H1 (cell line): ENCODE measurements around the gene SLC37A3. TPM values are rescaled to one million over a fixed set of nuclear protein-coding genes. Genes with fewer than 3 reads are reported as not detected.
"Not testable (repeated sequence)": the region's sequence is repeated elsewhere in the genome, so short reads cannot be mapped to it uniquely, and the experiment has no call there.

ENCODE experiments used
- CTCF ChIA-PET: fragments of 300-600 bp; sonication (Branson Sonifier 250); formaldehyde crosslinking; loops from one replicate; lab custom pipeline; 2021; ENCODE audit not compliant: partially characterized antibody; lab: Charles Lee
- POLR2A ChIA-PET: fragments of 300-600 bp; sonication (Branson Sonifier 250); formaldehyde crosslinking; loops from one replicate; lab custom pipeline; 2021; ENCODE audit warnings: inconsistent platforms; ENCODE audit not compliant: partially characterized antibody; lab: Charles Lee
- DNase-seq, 2 experiments: peaks; one replicate each; pipeline versions ENCODE4 v3.0.0 to v3.0.0-alpha.2; 2010 to 2022; ENCODE audit warnings: low spot score in 2 of 2, low read depth in 1 of 2, mixed read lengths in 1 of 2
- FAIRE-seq: peaks from 2 replicates; lab custom pipeline; 2011; peaks lifted over from hg19 to GRCh38; lab: Jason Lieb, UNC
- H2AFZ ChIP-seq: 2 replicates; pipeline ENCODE4 v1.8.1; 2012; ENCODE audit warnings: low read length, inconsistent platforms
- H2AK5ac ChIP-seq: 2 replicates; pipeline ENCODE4 v1.6.1; 2013; ENCODE audit warnings: low read depth, low read length
- H2BK120ac ChIP-seq: replicated peaks from 2 replicates; pipeline ENCODE3; 2013; ENCODE audit warnings: low read depth, low read length, inconsistent platforms
- H2BK12ac ChIP-seq: 2 replicates; pipeline ENCODE4 v1.6.1; 2013; ENCODE audit warnings: low read depth, low read length
- H2BK15ac ChIP-seq: 2 replicates; pipeline ENCODE4 v1.6.1; 2013; ENCODE audit warnings: low read length
- H2BK20ac ChIP-seq: 2 replicates; pipeline ENCODE4 v1.6.1; 2013; ENCODE audit warnings: low read length
- H2BK5ac ChIP-seq: 2 replicates; pipeline ENCODE4 v1.6.1; 2013; ENCODE audit warnings: low read depth, low read length
- H3K14ac ChIP-seq: 2 replicates; pipeline ENCODE4 v1.6.1; 2013; ENCODE audit warnings: inconsistent platforms; ENCODE audit not compliant: insufficient read length
- H3K18ac ChIP-seq: 2 replicates; pipeline ENCODE4 v1.6.1; 2013; ENCODE audit warnings: low read length; ENCODE audit errors: extremely low read depth
- H3K23ac ChIP-seq: 2 replicates; pipeline ENCODE4 v1.6.1; 2013; ENCODE audit warnings: inconsistent platforms; ENCODE audit not compliant: insufficient read length
- H3K23me2 ChIP-seq: 2 replicates; pipeline ENCODE4 v1.6.1; 2013; ENCODE audit warnings: low read depth, low read length
- H3K27ac ChIP-seq: 2 replicates; pipeline ENCODE4 v1.6.1; 2011; ENCODE audit warnings: low read depth, low read length, inconsistent platforms
- H3K27me3 ChIP-seq, 4 experiments: replicated peaks in 1 of 4; 1 replicate in 1 of 4; 2 replicates in 3 of 4; pipeline versions ENCODE4 v1.6.1 to v1.8.1; 2011 to 2013; ENCODE audit warnings: low read length in 3 of 4, mild to moderate bottlenecking in 3 of 4, inconsistent platforms in 2 of 4, mixed read lengths in 2 of 4, moderate library complexity in 1 of 4; ENCODE audit not compliant: control insufficient read depth in 3 of 4, insufficient read depth in 3 of 4; ENCODE audit errors: extremely low read depth in 1 of 4
- H3K36me3 ChIP-seq, 4 experiments: 2 replicates each; pipeline versions ENCODE4 v1.6.1 to v1.8.1; 2011 to 2013; ENCODE audit warnings: mild to moderate bottlenecking in 4 of 4, low read length in 3 of 4, moderate library complexity in 2 of 4, control low read depth in 1 of 4, inconsistent platforms in 1 of 4; ENCODE audit not compliant: insufficient read depth in 4 of 4, control insufficient read depth in 2 of 4
- H3K4ac ChIP-seq: replicated peaks from 2 replicates; pipeline ENCODE3; 2013; ENCODE audit warnings: low read length, low read depth, mixed read lengths, inconsistent platforms; ENCODE audit not compliant: insufficient read length
- H3K4me1 ChIP-seq, 4 experiments: replicated peaks in 1 of 4; 1 replicate in 1 of 4; 2 replicates in 3 of 4; pipeline versions ENCODE4 v1.6.1 to v1.8.1; 2011 to 2013; ENCODE audit warnings: low read length in 3 of 4, inconsistent platforms in 2 of 4, mixed read lengths in 1 of 4; ENCODE audit not compliant: insufficient read depth in 4 of 4, control insufficient read depth in 3 of 4
- H3K4me2 ChIP-seq, 2 experiments: 2 replicates each; pipeline versions ENCODE4 v1.6.1 to v1.8.1; 2011 to 2013; ENCODE audit warnings: low read depth in 2 of 2, low read length in 2 of 2, control low read depth in 1 of 2, inconsistent platforms in 1 of 2, mild to moderate bottlenecking in 1 of 2; ENCODE audit not compliant: insufficient read depth in 1 of 2
- H3K4me3 ChIP-seq, 4 experiments: fragments of 200-600, 300-600 bp in 1 of 4; sonication (generic), shearing (Covaris generic), sonication (Bioruptor Twin) in 1 of 4; 2 replicates each; pipeline versions ENCODE4 v1.5.1 to v1.8.1; 2011 to 2016; ENCODE audit warnings: low read length in 4 of 4, low read depth in 3 of 4, control low read depth in 2 of 4, inconsistent platforms in 2 of 4, mild to moderate bottlenecking in 2 of 4, mixed read lengths in 1 of 4, moderate library complexity in 1 of 4; ENCODE audit not compliant: insufficient read depth in 2 of 4; ENCODE audit errors: extremely low read depth in 1 of 4
- H3K56ac ChIP-seq: replicated peaks from 2 replicates; pipeline ENCODE3; 2013; ENCODE audit warnings: low read depth, mild to moderate bottlenecking, mixed read lengths, low read length, inconsistent platforms; ENCODE audit not compliant: insufficient read length
- H3K79me1 ChIP-seq: 2 replicates; pipeline ENCODE4 v1.6.1; 2013; ENCODE audit warnings: low read depth, low read length, control low read depth
- H3K79me2 ChIP-seq, 2 experiments: 2 replicates each; pipeline versions ENCODE4 v1.6.1 to v1.8.1; 2012 to 2013; ENCODE audit warnings: low read length in 2 of 2, mild to moderate bottlenecking in 2 of 2, inconsistent platforms in 1 of 2; ENCODE audit not compliant: insufficient read depth in 2 of 2, control insufficient read depth in 1 of 2
- H3K9ac ChIP-seq, 4 experiments: replicated peaks in 1 of 4; 1 replicate in 1 of 4; 2 replicates in 3 of 4; pipeline versions ENCODE4 v1.6.1 to v1.8.1; 2011 to 2013; ENCODE audit warnings: low read depth in 3 of 4, low read length in 3 of 4, control low read depth in 2 of 4, mild to moderate bottlenecking in 2 of 4, moderate library complexity in 2 of 4, inconsistent platforms in 1 of 4; ENCODE audit errors: extremely low read depth in 1 of 4
- H3K9me3 ChIP-seq, 2 experiments: 2 replicates each; pipeline versions ENCODE4 v1.6.1 to v1.8.1; 2012 to 2013; ENCODE audit warnings: mild to moderate bottlenecking in 2 of 2, moderate library complexity in 2 of 2, control low read depth in 1 of 2, inconsistent platforms in 1 of 2, low read depth in 1 of 2, low read length in 1 of 2, mixed read lengths in 1 of 2; ENCODE audit not compliant: insufficient read depth in 2 of 2
- H4K20me1 ChIP-seq, 2 experiments: replicated peaks in 1 of 2; 2 replicates each; pipeline versions ENCODE3 to v1.8.1; 2011 to 2013; ENCODE audit warnings: inconsistent platforms in 2 of 2, low read length in 2 of 2, mild to moderate bottlenecking in 1 of 2; ENCODE audit not compliant: insufficient read depth in 2 of 2, control insufficient read depth in 1 of 2
- H4K5ac ChIP-seq: 2 replicates; pipeline ENCODE4 v1.6.1; 2013; ENCODE audit warnings: low read length, low read depth, mixed read lengths, inconsistent platforms; ENCODE audit not compliant: insufficient read length
- H4K8ac ChIP-seq: 2 replicates; pipeline ENCODE4 v1.8.0; 2013; ENCODE audit warnings: mild to moderate bottlenecking, moderate library complexity, low read length, inconsistent platforms; ENCODE audit not compliant: insufficient read depth; ENCODE audit errors: extremely low read depth
- H4K91ac ChIP-seq: replicated peaks from 2 replicates; pipeline ENCODE3; 2013; ENCODE audit warnings: low read length, mixed read lengths, inconsistent platforms; ENCODE audit not compliant: insufficient read length
- WGBS, 2 experiments: shearing (Covaris generic) in 1 of 2; methylation state at CpG; one replicate each; pipeline versions ENCODE4 v1.1.6 to v1.1.7; 2013 to 2015; ENCODE audit warnings: low lambda C conversion rate in 2 of 2, mixed read lengths in 2 of 2, inconsistent platforms in 1 of 2, low coverage in 1 of 2, missing lambda C conversion rate in 1 of 2; ENCODE audit not compliant: insufficient replicate concordance in 2 of 2, insufficient coverage in 1 of 2, insufficient read length in 1 of 2; ENCODE audit errors: extremely low coverage in 1 of 2, missing lambda C conversion rate in 1 of 2; 5-methylcytosine and 5-hydroxymethylcytosine counted together
- polyA plus RNA-seq, 7 experiments: library from polyadenylated mRNA; depleted of rRNA in 3 of 7; stranded (reverse) in 5 of 7; unstranded in 2 of 7; fragments of >200 nt in 5 of 7; fragments of 200-250 nt in 2 of 7; gene quantifications; 1 replicate in 5 of 7; 2 replicates in 1 of 7; 4 replicates in 1 of 7; pipeline versions ENCODE4 v1.2.1 to v1.2.3, GENCODE V29; 2011 to 2013; ENCODE audit warnings: missing spikeins in 2 of 7, mixed read lengths in 2 of 7
- total RNA-seq: library from RNA; stranded (reverse); fragmentation: NEBNext Ultra II Directional; extraction: Animal tissue kit (Norgen Biotek cat#: 25700); gene quantifications from 2 replicates; pipeline ENCODE4 v1.2.1, GENCODE V29; 2021

The SLC37A3 gene
- total and polyA plus RNA-seq, 2 of the 8 experiments (the other 6 are each of a cell fraction or from before 2014, with no cell fraction given): 58.2 to 71.0 TPM

DNA sequence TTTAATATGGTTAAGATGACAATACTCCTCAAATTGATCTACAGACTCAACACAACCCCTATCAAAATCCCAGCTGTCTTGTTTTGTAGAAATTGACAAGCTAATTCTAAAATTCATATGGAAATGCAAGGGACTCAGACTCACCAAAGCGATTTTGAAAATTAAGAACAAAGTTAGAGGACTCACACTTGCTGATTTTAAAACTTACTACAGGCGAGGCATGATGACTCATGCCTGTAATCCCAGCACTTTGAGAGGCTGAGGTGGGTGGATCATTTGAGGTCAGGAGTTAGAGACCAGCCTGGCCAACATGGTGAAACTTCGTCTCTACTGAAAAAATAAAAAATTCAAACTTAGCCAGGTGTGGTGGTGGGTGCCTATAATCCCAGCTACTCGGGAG is 78.3 kb downstream of the SLC37A3 start:
- DNase-seq, H2AFZ ChIP-seq, H4K5ac ChIP-seq, CTCF ChIA-PET, FAIRE-seq, H3K79me2 ChIP-seq, H3K4me2 ChIP-seq, H2BK15ac ChIP-seq, H3K79me1 ChIP-seq, H3K23ac ChIP-seq, H4K8ac ChIP-seq, POLR2A ChIA-PET, H3K23me2 ChIP-seq, H3K14ac ChIP-seq, H2BK12ac ChIP-seq, H3K27me3 ChIP-seq, H2BK5ac ChIP-seq, H3K27ac ChIP-seq, H3K36me3 ChIP-seq, H3K9ac ChIP-seq, H3K4me3 ChIP-seq, H3K56ac ChIP-seq, H4K20me1 ChIP-seq, H2BK20ac ChIP-seq, H3K4ac ChIP-seq, H3K18ac ChIP-seq, H4K91ac ChIP-seq, H3K9me3 ChIP-seq, H2BK120ac ChIP-seq, H2AK5ac ChIP-seq: not testable (repeated sequence)
- H3K4me1 ChIP-seq: peaks cover 4 to 12% (median 6%) of the 10 kb centered on the region in 4 experiments; a peak in 6 of 7 replicates
- WGBS, 2 experiments: 79% methylated on average over 4 of the region's 4 CpGs; no CpG with 5 or more reads in 1 of the 2 experiments
